ENCODE data around the gene MRPL36. TPM values are rescaled to one million over a fixed set of nuclear protein-coding genes. Genes with fewer than 3 reads are reported as not detected.

MRPL36 gene
- total and polyA plus RNA-seq, 2 experiments from 2014 or later = 47.5 to 149 TPM

DNA sequence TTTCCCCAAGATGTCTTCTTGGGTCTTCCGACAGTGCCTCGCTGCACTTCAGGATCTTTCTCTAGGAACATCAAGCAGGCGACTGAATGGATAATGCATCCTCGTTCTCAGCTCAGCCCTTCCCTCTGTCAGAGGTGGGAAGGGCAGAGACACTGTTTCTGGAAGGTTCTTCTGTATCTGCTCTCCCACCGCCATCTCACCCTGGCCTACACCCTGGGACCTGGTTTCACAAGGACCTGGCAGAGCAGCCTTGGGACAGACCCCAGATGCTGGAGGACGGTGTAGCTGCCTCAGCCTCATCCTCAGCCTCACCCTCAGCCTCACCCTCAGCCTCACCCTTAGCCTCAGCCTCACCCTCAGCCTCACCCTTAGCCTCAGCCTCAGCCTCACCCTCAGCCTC lies 18.5 kb downstream of the MRPL36 start:
- TF ChIP-seq POLR2AphosphoS5 (IDR thresholded peaks at IDR 0.05; ENCODE audit: low read depth) (no peak), JUNB (IDR thresholded peaks at IDR 0.05; ENCODE audit: unreplicated experiment) (no peak), STAT1 (IDR thresholded peaks at IDR 0.05; ENCODE audit: unreplicated experiment) (no peak), EZH2 (IDR thresholded peaks at IDR 0.05; ENCODE audit: low read depth, unreplicated experiment) (no peak), ZNF114 (CRISPR knock-in tag; IDR thresholded peaks at IDR 0.05) (no peak), CREB1 (CRISPR knock-in tag; IDR thresholded peaks at IDR 0.05; ENCODE audit: low read depth) (no peak), NANOG (IDR thresholded peaks at IDR 0.05; ENCODE audit: borderline replicate concordance) (no peak)
- TF ChIP-seq, protein P1, sequence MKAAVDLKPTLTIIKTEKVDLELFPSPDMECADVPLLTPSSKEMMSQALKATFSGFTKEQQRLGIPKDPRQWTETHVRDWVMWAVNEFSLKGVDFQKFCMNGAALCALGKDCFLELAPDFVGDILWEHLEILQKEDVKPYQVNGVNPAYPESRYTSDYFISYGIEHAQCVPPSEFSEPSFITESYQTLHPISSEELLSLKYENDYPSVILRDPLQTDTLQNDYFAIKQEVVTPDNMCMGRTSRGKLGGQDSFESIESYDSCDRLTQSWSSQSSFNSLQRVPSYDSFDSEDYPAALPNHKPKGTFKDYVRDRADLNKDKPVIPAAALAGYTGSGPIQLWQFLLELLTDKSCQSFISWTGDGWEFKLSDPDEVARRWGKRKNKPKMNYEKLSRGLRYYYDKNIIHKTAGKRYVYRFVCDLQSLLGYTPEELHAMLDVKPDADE (IDR thresholded peaks at IDR 0.05) = no peak
- TF ChIP-seq, protein P2, sequence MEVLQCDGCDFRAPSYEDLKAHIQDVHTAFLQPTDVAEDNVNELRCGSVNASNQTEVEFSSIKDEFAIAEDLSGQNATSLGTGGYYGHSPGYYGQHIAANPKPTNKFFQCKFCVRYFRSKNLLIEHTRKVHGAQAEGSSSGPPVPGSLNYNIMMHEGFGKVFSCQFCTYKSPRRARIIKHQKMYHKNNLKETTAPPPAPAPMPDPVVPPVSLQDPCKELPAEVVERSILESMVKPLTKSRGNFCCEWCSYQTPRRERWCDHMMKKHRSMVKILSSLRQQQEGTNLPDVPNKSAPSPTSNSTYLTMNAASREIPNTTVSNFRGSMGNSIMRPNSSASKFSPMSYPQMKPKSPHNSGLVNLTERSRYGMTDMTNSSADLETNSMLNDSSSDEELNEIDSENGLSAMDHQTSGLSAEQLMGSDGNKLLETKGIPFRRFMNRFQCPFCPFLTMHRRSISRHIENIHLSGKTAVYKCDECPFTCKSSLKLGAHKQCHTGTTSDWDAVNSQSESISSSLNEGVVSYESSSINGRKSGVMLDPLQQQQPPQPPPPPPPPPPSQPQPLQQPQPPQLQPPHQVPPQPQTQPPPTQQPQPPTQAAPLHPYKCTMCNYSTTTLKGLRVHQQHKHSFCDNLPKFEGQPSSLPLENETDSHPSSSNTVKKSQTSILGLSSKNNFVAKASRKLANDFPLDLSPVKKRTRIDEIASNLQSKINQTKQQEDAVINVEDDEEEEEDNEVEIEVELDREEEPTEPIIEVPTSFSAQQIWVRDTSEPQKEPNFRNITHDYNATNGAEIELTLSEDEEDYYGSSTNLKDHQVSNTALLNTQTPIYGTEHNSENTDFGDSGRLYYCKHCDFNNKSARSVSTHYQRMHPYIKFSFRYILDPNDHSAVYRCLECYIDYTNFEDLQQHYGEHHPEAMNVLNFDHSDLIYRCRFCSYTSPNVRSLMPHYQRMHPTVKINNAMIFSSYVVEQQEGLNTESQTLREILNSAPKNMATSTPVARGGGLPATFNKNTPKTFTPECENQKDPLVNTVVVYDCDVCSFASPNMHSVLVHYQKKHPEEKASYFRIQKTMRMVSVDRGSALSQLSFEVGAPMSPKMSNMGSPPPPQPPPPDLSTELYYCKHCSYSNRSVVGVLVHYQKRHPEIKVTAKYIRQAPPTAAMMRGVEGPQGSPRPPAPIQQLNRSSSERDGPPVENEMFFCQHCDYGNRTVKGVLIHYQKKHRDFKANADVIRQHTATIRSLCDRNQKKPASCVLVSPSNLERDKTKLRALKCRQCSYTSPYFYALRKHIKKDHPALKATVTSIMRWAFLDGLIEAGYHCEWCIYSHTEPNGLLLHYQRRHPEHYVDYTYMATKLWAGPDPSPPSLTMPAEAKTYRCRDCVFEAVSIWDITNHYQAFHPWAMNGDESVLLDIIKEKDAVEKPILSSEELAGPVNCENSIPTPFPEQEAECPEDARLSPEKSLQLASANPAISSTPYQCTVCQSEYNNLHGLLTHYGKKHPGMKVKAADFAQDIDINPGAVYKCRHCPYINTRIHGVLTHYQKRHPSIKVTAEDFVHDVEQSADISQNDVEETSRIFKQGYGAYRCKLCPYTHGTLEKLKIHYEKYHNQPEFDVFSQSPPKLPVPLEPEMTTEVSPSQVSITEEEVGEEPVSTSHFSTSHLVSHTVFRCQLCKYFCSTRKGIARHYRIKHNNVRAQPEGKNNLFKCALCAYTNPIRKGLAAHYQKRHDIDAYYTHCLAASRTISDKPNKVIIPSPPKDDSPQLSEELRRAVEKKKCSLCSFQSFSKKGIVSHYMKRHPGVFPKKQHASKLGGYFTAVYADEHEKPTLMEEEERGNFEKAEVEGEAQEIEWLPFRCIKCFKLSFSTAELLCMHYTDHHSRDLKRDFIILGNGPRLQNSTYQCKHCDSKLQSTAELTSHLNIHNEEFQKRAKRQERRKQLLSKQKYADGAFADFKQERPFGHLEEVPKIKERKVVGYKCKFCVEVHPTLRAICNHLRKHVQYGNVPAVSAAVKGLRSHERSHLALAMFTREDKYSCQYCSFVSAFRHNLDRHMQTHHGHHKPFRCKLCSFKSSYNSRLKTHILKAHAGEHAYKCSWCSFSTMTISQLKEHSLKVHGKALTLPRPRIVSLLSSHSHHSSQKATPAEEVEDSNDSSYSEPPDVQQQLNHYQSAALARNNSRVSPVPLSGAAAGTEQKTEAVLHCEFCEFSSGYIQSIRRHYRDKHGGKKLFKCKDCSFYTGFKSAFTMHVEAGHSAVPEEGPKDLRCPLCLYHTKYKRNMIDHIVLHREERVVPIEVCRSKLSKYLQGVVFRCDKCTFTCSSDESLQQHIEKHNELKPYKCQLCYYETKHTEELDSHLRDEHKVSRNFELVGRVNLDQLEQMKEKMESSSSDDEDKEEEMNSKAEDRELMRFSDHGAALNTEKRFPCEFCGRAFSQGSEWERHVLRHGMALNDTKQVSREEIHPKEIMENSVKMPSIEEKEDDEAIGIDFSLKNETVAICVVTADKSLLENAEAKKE (CRISPR knock-in tag; IDR thresholded peaks at IDR 0.05) = no peak
- TF ChIP-seq, protein P3, sequence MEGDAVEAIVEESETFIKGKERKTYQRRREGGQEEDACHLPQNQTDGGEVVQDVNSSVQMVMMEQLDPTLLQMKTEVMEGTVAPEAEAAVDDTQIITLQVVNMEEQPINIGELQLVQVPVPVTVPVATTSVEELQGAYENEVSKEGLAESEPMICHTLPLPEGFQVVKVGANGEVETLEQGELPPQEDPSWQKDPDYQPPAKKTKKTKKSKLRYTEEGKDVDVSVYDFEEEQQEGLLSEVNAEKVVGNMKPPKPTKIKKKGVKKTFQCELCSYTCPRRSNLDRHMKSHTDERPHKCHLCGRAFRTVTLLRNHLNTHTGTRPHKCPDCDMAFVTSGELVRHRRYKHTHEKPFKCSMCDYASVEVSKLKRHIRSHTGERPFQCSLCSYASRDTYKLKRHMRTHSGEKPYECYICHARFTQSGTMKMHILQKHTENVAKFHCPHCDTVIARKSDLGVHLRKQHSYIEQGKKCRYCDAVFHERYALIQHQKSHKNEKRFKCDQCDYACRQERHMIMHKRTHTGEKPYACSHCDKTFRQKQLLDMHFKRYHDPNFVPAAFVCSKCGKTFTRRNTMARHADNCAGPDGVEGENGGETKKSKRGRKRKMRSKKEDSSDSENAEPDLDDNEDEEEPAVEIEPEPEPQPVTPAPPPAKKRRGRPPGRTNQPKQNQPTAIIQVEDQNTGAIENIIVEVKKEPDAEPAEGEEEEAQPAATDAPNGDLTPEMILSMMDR (conservative IDR thresholded peaks at IDR 0.05; ENCODE audit: low read depth in 2 of 2) = no peak
- TF ChIP-seq, protein P4, sequence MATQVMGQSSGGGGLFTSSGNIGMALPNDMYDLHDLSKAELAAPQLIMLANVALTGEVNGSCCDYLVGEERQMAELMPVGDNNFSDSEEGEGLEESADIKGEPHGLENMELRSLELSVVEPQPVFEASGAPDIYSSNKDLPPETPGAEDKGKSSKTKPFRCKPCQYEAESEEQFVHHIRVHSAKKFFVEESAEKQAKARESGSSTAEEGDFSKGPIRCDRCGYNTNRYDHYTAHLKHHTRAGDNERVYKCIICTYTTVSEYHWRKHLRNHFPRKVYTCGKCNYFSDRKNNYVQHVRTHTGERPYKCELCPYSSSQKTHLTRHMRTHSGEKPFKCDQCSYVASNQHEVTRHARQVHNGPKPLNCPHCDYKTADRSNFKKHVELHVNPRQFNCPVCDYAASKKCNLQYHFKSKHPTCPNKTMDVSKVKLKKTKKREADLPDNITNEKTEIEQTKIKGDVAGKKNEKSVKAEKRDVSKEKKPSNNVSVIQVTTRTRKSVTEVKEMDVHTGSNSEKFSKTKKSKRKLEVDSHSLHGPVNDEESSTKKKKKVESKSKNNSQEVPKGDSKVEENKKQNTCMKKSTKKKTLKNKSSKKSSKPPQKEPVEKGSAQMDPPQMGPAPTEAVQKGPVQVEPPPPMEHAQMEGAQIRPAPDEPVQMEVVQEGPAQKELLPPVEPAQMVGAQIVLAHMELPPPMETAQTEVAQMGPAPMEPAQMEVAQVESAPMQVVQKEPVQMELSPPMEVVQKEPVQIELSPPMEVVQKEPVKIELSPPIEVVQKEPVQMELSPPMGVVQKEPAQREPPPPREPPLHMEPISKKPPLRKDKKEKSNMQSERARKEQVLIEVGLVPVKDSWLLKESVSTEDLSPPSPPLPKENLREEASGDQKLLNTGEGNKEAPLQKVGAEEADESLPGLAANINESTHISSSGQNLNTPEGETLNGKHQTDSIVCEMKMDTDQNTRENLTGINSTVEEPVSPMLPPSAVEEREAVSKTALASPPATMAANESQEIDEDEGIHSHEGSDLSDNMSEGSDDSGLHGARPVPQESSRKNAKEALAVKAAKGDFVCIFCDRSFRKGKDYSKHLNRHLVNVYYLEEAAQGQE (IDR thresholded peaks at IDR 0.05; ENCODE audit: unreplicated experiment) = no peak
- no peak overlapping the region for H2AFZ ChIP-seq

More for the DNA sequence above, 18.5 kb downstream of the MRPL36 start:
- no peaks in the 10 kb centered on the region for H3K36me3 Mint-ChIP-seq (ENCODE audit: low read depth)
- Histone ChIP-seq H3K4me2 (no peak overlapping the region), H3K27ac (ENCODE audit: low read depth) (no peak overlapping the region), H3K4me3 (no peak overlapping the region), H4K20me1 (replicated peaks; ENCODE audit: insufficient read depth) (no peaks in the 10 kb centered on the region), H3F3A (replicated peaks; ENCODE audit: low read depth) (no peaks in the 10 kb centered on the region), H3K9me2 (ENCODE audit: insufficient read depth) (no peaks in the 10 kb centered on the region), H3K79me2 (replicated peaks; ENCODE audit: insufficient read depth) (no peaks in the 10 kb centered on the region), H3K27me3 (ENCODE audit: insufficient read depth) (no peaks in the 10 kb centered on the region), H3K4me1 (ENCODE audit: insufficient read depth) (no peaks in the 10 kb centered on the region), H3K36me3 (ENCODE audit: insufficient read depth) (no peaks in the 10 kb centered on the region)
- H3K27me3 Mint-ChIP-seq (ENCODE audit: insufficient read depth, low read depth, poor library complexity) = peaks cover 9% of the 10 kb centered on the region
- no peaks in the 10 kb centered on the region for H3K9me3 Mint-ChIP-seq
- DNase-seq (ENCODE audit: low spot score) = no peak
- no peak overlapping the region for H3K4me3 Mint-ChIP-seq
- no peaks in the 10 kb centered on the region for H3K4me1 Mint-ChIP-seq
- ATAC-seq = no peak
- H3K27ac Mint-ChIP-seq = no peak overlapping the region

All from GM23338 (cell line).